ENCODE measurements around the gene TJP3. TPM values are rescaled to one million over a fixed set of nuclear protein-coding genes. Genes with fewer than 3 reads are reported as not detected.

Gene TJP3
- total RNA-seq, 2 experiments from 2014 or later, result 8.2 to 9.0 TPM

GRCh38 chr19:3793799-3794198 lies 85.6 kb downstream of the TJP3 start:
- no peak overlapping the region for H3K4me3 ChIP-seq (ENCODE audit: low read length)
- H3K27me3 ChIP-seq (ENCODE audit: control insufficient read depth in 1 of 2, insufficient read depth in 2 of 2, low read length in 2 of 2), result no peaks in the 10 kb centered on the region
- no peak overlapping the region for H3K27ac Mint-ChIP-seq
- peaks cover 6% of the 10 kb centered on the region for H3K4me1 Mint-ChIP-seq (ENCODE audit: low read depth)
- DNase-seq (no peak), ATAC-seq (ENCODE audit: poor library complexity) (no peak)
- H3K36me3 Mint-ChIP-seq (ENCODE audit: low read depth), result peaks cover 4% of the 10 kb centered on the region
- POLR2A ChIA-PET, result no interaction called here
- CTCF ChIA-PET, result no interaction called here
- H3K4me1 ChIP-seq (ENCODE audit: insufficient read depth, low read length), result peaks cover 19% of the 10 kb centered on the region
- H3K36me3 ChIP-seq (ENCODE audit: insufficient read depth, low read length), result no peaks in the 10 kb centered on the region
- peaks cover 2% of the 10 kb centered on the region for H3K9me3 Mint-ChIP-seq
- no peak overlapping the region for H3K4me3 Mint-ChIP-seq
- H3K27ac ChIP-seq (ENCODE audit: low read depth in 1 of 2, low read length in 2 of 2), result no peak overlapping the region
- no peak for TF ChIP-seq CTCF (IDR thresholded peaks at IDR 0.05)
- H3K27me3 Mint-ChIP-seq, result no peaks in the 10 kb centered on the region
- intact Hi-C loops (cut with DNase I, micrococcal nuclease), result no loop called here
- H3K9me3 ChIP-seq (ENCODE audit: control insufficient read depth in 1 of 2, insufficient read depth in 1 of 2, low read length in 2 of 2), result peaks cover 0 to 14% of the 10 kb centered on the region in 2 experiments

- intact Hi-C loops (cut with DNase I, micrococcal nuclease), result loop anchor here in 1 of 2 experiments (5.0 kb wide), 1 partner anchor 34 kb away; the partner anchor contains the start of genes APBA3 and MRPL54
- ChIA-PET POLR2A (interaction anchor here (3.4 kb wide), 1 partner anchor 34 kb away, joined by 31 read pairs; the partner anchor contains the start of gene MRPL54), CTCF (interaction anchor here (0.7 to 1.1 kb wide), 2 partner anchors 17 to 26 kb away, joined by 3 read pairs; no protein-coding TSS in a partner anchor)
- H3K27ac Mint-ChIP-seq, result no peak overlapping the region
- DNase-seq (no peak), ATAC-seq (ENCODE audit: poor library complexity) (no peak)
- H3K9me3 Mint-ChIP-seq, result peaks cover 2% of the 10 kb centered on the region
- no peak for TF ChIP-seq CTCF (IDR thresholded peaks at IDR 0.05)
- Histone ChIP-seq H3K9me3 (ENCODE audit: control insufficient read depth in 1 of 2, insufficient read depth in 1 of 2, low read length in 2 of 2) (peaks cover 0 to 3% of the 10 kb centered on the region in 2 experiments), H3K4me1 (ENCODE audit: insufficient read depth, low read length) (peaks cover 29% of the 10 kb centered on the region), H3K36me3 (ENCODE audit: insufficient read depth, low read length) (no peaks in the 10 kb centered on the region), H3K4me3 (ENCODE audit: low read length) (no peak overlapping the region), H3K27me3 (ENCODE audit: control insufficient read depth in 1 of 2, insufficient read depth in 2 of 2, low read length in 2 of 2) (no peaks in the 10 kb centered on the region), H3K27ac (ENCODE audit: low read depth in 1 of 2, low read length in 2 of 2) (no peak overlapping the region)
- peaks cover 16% of the 10 kb centered on the region for H3K4me1 Mint-ChIP-seq (ENCODE audit: low read depth)
- H3K36me3 Mint-ChIP-seq (ENCODE audit: low read depth), result peaks cover 4% of the 10 kb centered on the region
- H3K27me3 Mint-ChIP-seq, result no peaks in the 10 kb centered on the region
- no peak overlapping the region for H3K4me3 Mint-ChIP-seq
Observed at GRCh38 chr19:3796358-3796757, 88.2 kb downstream of the TJP3 start.

- DNase-seq (peak in 6 of 14 experiments; percentile 16 to 82 (median 58)), ATAC-seq (ENCODE audit: poor library complexity) (peak; percentile 71)
- CTCF ChIA-PET, result interaction anchor here (1.3 kb wide), 1 partner anchor 24 kb away, joined by 7 read pairs; no protein-coding TSS in a partner anchor
- H3K27ac ChIP-seq (ENCODE audit: low read depth in 1 of 2, low read length in 2 of 2), result no peak overlapping the region
- peaks cover 2% of the 10 kb centered on the region for H3K9me3 Mint-ChIP-seq
- intact Hi-C loops (cut with DNase I, micrococcal nuclease), result loop anchor here in 1 of 2 experiments (5.0 kb wide), 1 partner anchor 36 kb away; the partner anchor contains the start of genes APBA3 and MRPL54
- H3K27me3 ChIP-seq (ENCODE audit: control insufficient read depth in 1 of 2, insufficient read depth in 2 of 2, low read length in 2 of 2), result no peaks in the 10 kb centered on the region
- POLR2A ChIA-PET, result interaction anchor here (1.4 to 3.4 kb wide), 2 partner anchors 14 to 36 kb away, joined by 7 to 31 read pairs; partner anchors contain the start of gene MRPL54
- no peaks in the 10 kb centered on the region for H3K9me3 ChIP-seq (ENCODE audit: control insufficient read depth in 1 of 2, insufficient read depth in 1 of 2, low read length in 2 of 2)
- H3K27ac Mint-ChIP-seq, result peak overlapping the region; percentile 43
- H3K36me3 ChIP-seq (ENCODE audit: insufficient read depth, low read length), result no peaks in the 10 kb centered on the region
- H3K4me1 Mint-ChIP-seq (ENCODE audit: low read depth), result peaks cover 21% of the 10 kb centered on the region
- H3K4me3 Mint-ChIP-seq, result no peak overlapping the region
- peaks cover 4% of the 10 kb centered on the region for H3K36me3 Mint-ChIP-seq (ENCODE audit: low read depth)
- no peaks in the 10 kb centered on the region for H3K27me3 Mint-ChIP-seq
- TF ChIP-seq CTCF (IDR thresholded peaks at IDR 0.05), result no peak
- peaks cover 36% of the 10 kb centered on the region for H3K4me1 ChIP-seq (ENCODE audit: insufficient read depth, low read length)
- no peak overlapping the region for H3K4me3 ChIP-seq (ENCODE audit: low read length)
Observed at GRCh38 chr19:3798137-3798536, 90.0 kb downstream of the TJP3 start.

Other genes with a start within 250 kb of the TJP3 start
- gene SMIM24, start 227.9 kb upstream of the TJP3 start, total RNA-seq, result not detected
- gene SMIM44, start 224.9 kb upstream of the TJP3 start, total RNA-seq, result not detected
- gene DOHH, start 207.7 kb upstream of the TJP3 start, total RNA-seq, result 1 to 10 TPM; 3.9 to 4.7 TPM
- gene FZR1, start 202.1 kb upstream of the TJP3 start, total RNA-seq, result 100 to 1,000 TPM; 109 to 116 TPM
- 1 to 10 TPM; 5.7 to 6.0 TPM for gene TEKTIP1, start 169.2 kb upstream of the TJP3 start, total RNA-seq
- 10 to 100 TPM; 62.5 to 65.0 TPM for gene MFSD12, start 150.8 kb upstream of the TJP3 start, total RNA-seq
- gene HMG20B, start 135.4 kb upstream of the TJP3 start, total RNA-seq, result 10 to 100 TPM; 34.3 to 36.6 TPM
- gene GIPC3, start 122.9 kb upstream of the TJP3 start, total RNA-seq, result 1 to 10 TPM; 1.1 TPM
- gene TBXA2R, start 101.5 kb upstream of the TJP3 start, total RNA-seq, result under 1 TPM; 0.47 to 0.75 TPM
- 10 to 100 TPM; 25.8 to 25.9 TPM for gene CACTIN, start 81.6 kb upstream of the TJP3 start, total RNA-seq
- gene PIP5K1C, start 7.9 kb upstream of the TJP3 start, total RNA-seq, result 10 to 100 TPM; 14.7 to 15.5 TPM
- gene APBA3, start 53.3 kb downstream of the TJP3 start, total RNA-seq, result 10 to 100 TPM; 45.8 to 50.0 TPM
- gene MRPL54, start 54.3 kb downstream of the TJP3 start, total RNA-seq, result 10 to 100 TPM; 68.9 to 71.1 TPM
- gene RAX2, start 63.8 kb downstream of the TJP3 start, total RNA-seq, result not detected
- 1 to 10 TPM; 9.1 to 9.4 TPM for gene MATK, start 78.0 kb downstream of the TJP3 start, total RNA-seq
- gene ZFR2, start 160.7 kb downstream of the TJP3 start, total RNA-seq, result under 1 TPM; 0.73 to 0.82 TPM
- gene ATCAY, start 172.3 kb downstream of the TJP3 start, total RNA-seq, result not detected
- gene NMRK2, start 224.7 kb downstream of the TJP3 start, total RNA-seq, result not detected

Measured in CD4-positive, alpha-beta T cell (primary cell).